GM12878 (cell line): Measurements from ENCODE around the gene KRT222.

Experiments
- CTCF ChIP-seq, 3 experiments: IDR thresholded peaks in 2 of 3; conservative IDR thresholded peaks in 1 of 3; 2 replicates each; pipeline ENCODE4 v1.5.1; 2011; ENCODE audit warnings: low read depth in 3 of 3, low read length in 3 of 3, mild to moderate bottlenecking in 3 of 3, control low read depth in 2 of 3, moderate library complexity in 2 of 3, inconsistent platforms in 1 of 3, mixed read lengths in 1 of 3; ENCODE audit not compliant: control insufficient read depth in 2 of 3, insufficient read depth in 1 of 3; ENCODE audit errors: extremely low read depth in 1 of 3
- SIN3A ChIP-seq: IDR thresholded peaks from 2 replicates; pipeline ENCODE4 v1.6.1; 2012; ENCODE audit warnings: low read depth, low read length, improper control_type of control experiment
- SUZ12 ChIP-seq: fragments of 200-600 bp; sonication (generic); IDR thresholded peaks from one replicate; pipeline ENCODE4 v1.6.1; 2018; ENCODE audit warnings: antibody characterized with exemption, mild to moderate bottlenecking; ENCODE audit not compliant: unreplicated experiment
- ZBTB33 ChIP-seq: fragments of 450-650 bp; IDR thresholded peaks from 2 replicates; pipeline ENCODE4 v1.6.1; 2017; ENCODE audit warnings: mild to moderate bottlenecking

DNA sequence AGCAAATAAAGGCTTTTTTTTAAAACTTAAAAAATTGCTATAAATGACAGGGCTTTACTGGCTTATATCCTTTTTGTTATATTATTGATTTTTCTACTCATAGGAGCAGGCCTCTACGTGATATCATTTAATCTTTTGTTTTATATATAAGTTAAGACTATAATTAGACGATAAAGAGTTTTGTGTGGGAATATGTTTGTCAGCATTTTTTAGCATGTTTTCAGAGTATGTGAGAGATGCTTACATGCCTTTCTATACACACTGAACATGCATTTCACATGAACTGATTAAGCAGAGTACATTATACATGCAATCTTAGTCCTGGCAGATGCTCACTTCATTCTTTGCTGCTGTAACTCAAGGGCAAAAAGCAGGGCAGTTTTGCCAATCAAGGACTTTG, 7.7 kb upstream of the KRT222 start:
- TF ChIP-seq ZBTB33 (no peak), SUZ12 (no peak), CTCF (IDR thresholded peaks at IDR 0.05 in 2 of 3, conservative IDR thresholded peaks at IDR 0.05 in 1 of 3; ENCODE audit: control insufficient read depth in 2 of 3, extremely low read depth in 1 of 3, insufficient read depth in 1 of 3, low read depth in 3 of 3, low read length in 3 of 3) (no peak), SIN3A (no peak)
